LNCAP (cell line): ENCODE data around the gene DOCK10.

Experiments
- CTCF ChIP-seq: fragments of 450-650 bp; IDR thresholded peaks from 2 replicates; pipeline ENCODE4 v1.5.1; 2017; ENCODE audit warnings: mild to moderate bottlenecking

DOCK10 gene

GRCh38 chr2:224973112-224974016 is 68.9 kb downstream of the DOCK10 start:
- no peak for TF ChIP-seq CTCF

GRCh38 chr2:224971214-224971613 is 71.1 kb downstream of the DOCK10 start:
- TF ChIP-seq CTCF, result no peak

- no peak for TF ChIP-seq CTCF
Observed at GRCh38 chr2:224970311-224970710, 72.0 kb downstream of the DOCK10 start.

- TF ChIP-seq CTCF, result no peak
Observed at GRCh38 chr2:224969633-224970260, 72.5 kb downstream of the DOCK10 start.

- TF ChIP-seq CTCF, result no peak
Observed at GRCh38 chr2:224969095-224969494, 73.2 kb downstream of the DOCK10 start.

- no peak for TF ChIP-seq CTCF
Observed at GRCh38 chr2:224968051-224968450, 74.2 kb downstream of the DOCK10 start.

- no peak for TF ChIP-seq CTCF
Observed at GRCh38 chr2:224966613-224967012, 75.7 kb downstream of the DOCK10 start.
